Activated T-helper 17 cell treated with anti-CD3 and anti-CD28 coated beads, Interleukin-2, amount 50 U/mL, for 72 hours (primary cell): ENCODE results near the gene RARS2. TPM values are rescaled to one million over a fixed set of nuclear protein-coding genes. Genes with fewer than 3 reads are reported as not detected.

Experiments used
- ATAC-seq: fragments of 150-1000 bp; cut with Tn5 transposase; replicated peaks from 2 replicates; pipeline ENCODE4 v1.10.0; 2021; ENCODE audit warnings: mild to moderate bottlenecking, moderate library complexity
- H3K27ac Mint-ChIP-seq: one replicate; pipeline ENCODE4 v1.8.0; 2022; ENCODE audit warnings: mixed read lengths
- H3K27me3 Mint-ChIP-seq: one replicate; pipeline ENCODE4 v1.8.0; 2022; ENCODE audit warnings: mixed read lengths
- H3K36me3 Mint-ChIP-seq: one replicate; pipeline ENCODE4 v1.8.0; 2022; ENCODE audit warnings: low read depth, mild to moderate bottlenecking, mixed read lengths
- H3K4me1 Mint-ChIP-seq: one replicate; pipeline ENCODE4 v1.8.0; 2022; ENCODE audit warnings: mixed read lengths
- H3K4me3 Mint-ChIP-seq: one replicate; pipeline ENCODE4 v1.8.0; 2022; ENCODE audit warnings: mild to moderate bottlenecking, mixed read lengths
- H3K9me3 Mint-ChIP-seq: one replicate; pipeline ENCODE4 v1.8.0; 2022; ENCODE audit warnings: mixed read lengths
- total RNA-seq, 2 donors: library from RNA; stranded (reverse); gene quantifications; one replicate each; pipeline ENCODE4 v1.2.3, GENCODE V29; 2022

Gene RARS2
- total RNA-seq, 2 donors from 2014 or later = 25.7 to 27.0 TPM

DNA sequence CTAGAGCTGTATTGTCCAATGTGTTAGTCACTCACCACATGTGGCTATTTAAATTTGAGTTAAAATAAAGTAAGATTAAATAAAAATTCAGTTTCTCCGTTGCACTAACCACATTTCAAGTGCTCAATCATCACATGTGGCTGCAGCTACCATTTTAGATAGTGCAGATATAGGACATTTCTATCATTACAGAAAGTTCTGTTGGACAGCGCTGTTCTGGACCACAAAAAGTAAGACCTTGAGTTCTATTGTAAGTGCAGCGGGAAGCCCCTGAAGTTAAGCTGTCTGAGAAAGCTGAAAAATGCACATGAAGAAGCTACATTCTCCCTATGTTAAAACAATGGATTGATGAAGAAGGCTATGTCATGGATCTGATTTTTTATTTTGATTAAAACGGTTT lies 1.2 kb upstream of the RARS2 start:
- H3K4me3 Mint-ChIP-seq = peak overlapping the region; percentile 98
- H3K27ac Mint-ChIP-seq = peak overlapping the region; percentile 97
- peaks cover 25% of the 10 kb centered on the region for H3K4me1 Mint-ChIP-seq

DNA sequence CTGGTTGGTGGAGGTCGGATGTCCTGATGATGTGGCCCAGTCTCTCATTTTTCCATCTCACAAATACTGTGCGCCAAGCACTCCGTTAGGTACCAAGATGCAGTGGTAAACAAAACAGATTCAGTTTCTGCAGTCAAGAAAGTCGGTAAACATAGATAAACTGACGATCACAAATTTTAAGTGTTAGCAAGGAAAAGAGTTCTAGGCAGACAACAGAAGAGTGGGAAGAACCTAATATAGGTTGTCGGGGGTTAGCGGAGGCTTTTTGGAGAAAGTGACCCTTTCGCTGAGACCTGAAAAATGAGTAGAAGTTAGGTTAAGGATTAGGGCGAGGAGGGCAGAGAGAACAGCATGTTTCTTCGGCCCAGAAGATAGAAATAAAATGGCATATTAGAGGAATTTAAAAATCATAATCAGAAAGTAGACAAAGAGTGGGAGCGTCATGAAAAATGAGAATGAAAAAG lies 662 bp upstream of the RARS2 start:
- Mint-ChIP-seq H3K9me3 (no peaks in the 10 kb centered on the region), H3K27ac (peak overlapping the region; percentile 97), H3K27me3 (no peaks in the 10 kb centered on the region), H3K36me3 (peaks cover 53% of the 10 kb centered on the region), H3K4me1 (peaks cover 29% of the 10 kb centered on the region), H3K4me3 (peak overlapping the region; percentile 98)
- no peak for ATAC-seq

More for the DNA sequence above, 1.2 kb upstream of the RARS2 start:
- no peaks in the 10 kb centered on the region for H3K9me3 Mint-ChIP-seq
- ATAC-seq = no peak
- no peaks in the 10 kb centered on the region for H3K27me3 Mint-ChIP-seq
- H3K36me3 Mint-ChIP-seq = peaks cover 58% of the 10 kb centered on the region

DNA sequence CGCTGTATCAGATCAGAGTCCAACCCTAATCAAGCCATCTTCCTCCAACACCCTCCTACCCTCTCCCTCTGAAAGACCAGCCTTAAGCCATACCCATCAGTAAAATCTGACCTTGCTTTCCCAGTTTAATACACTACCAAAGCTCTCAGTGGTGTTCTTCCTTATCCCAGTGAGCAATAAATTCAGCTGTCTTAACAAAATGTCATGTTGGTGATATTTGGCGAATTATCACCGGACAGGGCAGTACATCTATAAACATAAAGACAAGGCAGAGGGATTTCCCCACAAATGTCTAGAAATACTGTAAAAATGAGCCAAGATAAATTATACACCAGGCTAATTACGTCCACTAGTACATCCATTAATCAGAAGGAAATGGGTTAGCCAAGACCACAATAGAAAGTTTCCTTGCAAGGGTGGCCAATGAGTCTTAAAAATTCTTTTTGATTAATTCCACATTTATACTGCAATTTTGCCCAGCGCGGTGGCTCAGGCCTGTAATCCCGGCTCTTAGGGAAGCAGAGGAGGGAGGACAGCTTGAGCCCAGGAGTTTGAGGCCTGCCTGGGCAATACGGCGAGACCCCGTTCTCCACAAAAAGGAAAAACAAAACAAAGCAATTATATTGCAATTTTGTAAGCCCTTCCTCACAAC lies 905 bp downstream of the RARS2 start:
- Mint-ChIP-seq H3K4me1 (peaks cover 33% of the 10 kb centered on the region), H3K27me3 (no peaks in the 10 kb centered on the region), H3K36me3 (peaks cover 51% of the 10 kb centered on the region), H3K4me3 (peak overlapping the region; percentile 98), H3K27ac (peak overlapping the region; percentile 97), H3K9me3 (no peaks in the 10 kb centered on the region)
- ATAC-seq = no peak

DNA sequence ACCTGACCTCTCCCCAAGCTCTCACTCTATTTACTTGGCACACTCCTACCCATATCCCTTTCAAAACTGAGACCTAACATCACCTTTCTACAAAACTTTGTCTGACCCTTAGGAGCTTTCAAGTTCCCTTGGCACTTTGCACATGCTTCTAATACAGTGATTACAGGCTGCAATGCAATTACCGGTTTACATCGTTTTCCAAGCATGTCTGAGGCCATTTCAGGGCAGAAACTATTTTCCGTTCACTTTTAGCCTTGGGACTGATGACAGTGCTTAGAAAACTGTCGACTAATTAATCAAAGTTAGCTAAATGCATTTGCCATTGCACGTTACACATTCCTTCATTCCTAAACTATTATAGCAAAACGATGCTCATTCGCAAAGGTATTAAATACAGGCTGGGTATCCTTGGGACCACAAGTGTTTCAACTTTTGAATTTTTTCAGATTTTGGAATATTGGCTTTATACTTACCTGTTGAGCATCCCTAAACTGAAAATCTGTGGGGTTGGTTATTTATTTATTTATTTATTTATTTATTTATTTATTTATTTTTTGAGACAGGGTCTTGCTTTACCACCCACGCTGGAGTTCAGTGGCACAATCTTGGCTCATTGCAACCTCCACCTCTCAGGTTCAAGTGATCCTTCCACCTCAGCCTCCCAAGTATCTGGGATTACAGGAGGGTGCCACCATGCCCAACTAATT lies 3.3 kb downstream of the RARS2 start:
- Mint-ChIP-seq H3K4me1 (peaks cover 33% of the 10 kb centered on the region), H3K27ac (no peak overlapping the region), H3K27me3 (no peaks in the 10 kb centered on the region), H3K4me3 (no peak overlapping the region), H3K36me3 (peaks cover 61% of the 10 kb centered on the region), H3K9me3 (no peaks in the 10 kb centered on the region)
- ATAC-seq = no peak

DNA sequence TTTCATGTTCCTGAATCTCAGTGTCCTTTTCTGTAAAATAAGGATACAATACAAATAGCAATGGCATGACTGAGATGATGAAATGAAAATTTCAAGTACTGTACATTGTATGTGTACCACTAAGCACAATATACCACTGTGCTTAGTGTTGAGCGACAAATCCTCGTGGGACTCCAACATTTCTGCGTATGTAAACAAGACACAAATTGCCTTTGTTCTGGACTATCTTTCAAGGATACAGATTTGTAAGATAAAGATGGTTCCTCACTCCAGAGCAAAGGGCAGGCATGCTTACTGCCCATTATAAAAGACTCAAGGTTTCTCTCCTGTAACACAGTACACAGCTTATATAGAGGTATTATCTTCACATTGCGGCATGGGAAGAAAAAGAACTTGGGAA lies 6.0 kb downstream of the RARS2 start:
- no peak overlapping the region for H3K4me3 Mint-ChIP-seq
- no peaks in the 10 kb centered on the region for H3K27me3 Mint-ChIP-seq
- H3K27ac Mint-ChIP-seq = no peak overlapping the region
- no peak for ATAC-seq
- peaks cover 77% of the 10 kb centered on the region for H3K36me3 Mint-ChIP-seq
- no peaks in the 10 kb centered on the region for H3K9me3 Mint-ChIP-seq
- H3K4me1 Mint-ChIP-seq = peaks cover 31% of the 10 kb centered on the region

DNA sequence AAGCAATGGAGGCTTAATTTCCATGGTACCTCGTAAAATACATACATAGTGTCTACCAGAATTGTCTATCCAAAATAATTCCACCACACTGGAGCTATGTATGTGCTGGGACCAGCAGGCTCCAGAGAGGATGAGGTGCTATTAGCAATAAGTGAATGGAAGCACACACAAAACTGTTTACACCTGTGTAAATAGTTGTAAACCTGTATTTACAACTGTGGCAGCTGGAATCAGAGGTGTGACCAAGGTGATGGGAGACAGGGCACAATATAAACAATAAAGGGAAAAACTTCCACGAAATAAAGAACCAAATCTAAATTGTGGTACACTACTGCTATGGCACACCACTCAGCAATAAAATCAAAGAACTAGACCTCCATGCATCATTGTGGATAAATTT lies 14.4 kb downstream of the RARS2 start:
- Mint-ChIP-seq H3K4me1 (peaks cover 39% of the 10 kb centered on the region), H3K36me3 (peaks cover 80% of the 10 kb centered on the region), H3K4me3 (peak overlapping the region; percentile 4), H3K27ac (no peak overlapping the region), H3K9me3 (peaks cover 4% of the 10 kb centered on the region), H3K27me3 (no peaks in the 10 kb centered on the region)
- no peak for ATAC-seq

DNA sequence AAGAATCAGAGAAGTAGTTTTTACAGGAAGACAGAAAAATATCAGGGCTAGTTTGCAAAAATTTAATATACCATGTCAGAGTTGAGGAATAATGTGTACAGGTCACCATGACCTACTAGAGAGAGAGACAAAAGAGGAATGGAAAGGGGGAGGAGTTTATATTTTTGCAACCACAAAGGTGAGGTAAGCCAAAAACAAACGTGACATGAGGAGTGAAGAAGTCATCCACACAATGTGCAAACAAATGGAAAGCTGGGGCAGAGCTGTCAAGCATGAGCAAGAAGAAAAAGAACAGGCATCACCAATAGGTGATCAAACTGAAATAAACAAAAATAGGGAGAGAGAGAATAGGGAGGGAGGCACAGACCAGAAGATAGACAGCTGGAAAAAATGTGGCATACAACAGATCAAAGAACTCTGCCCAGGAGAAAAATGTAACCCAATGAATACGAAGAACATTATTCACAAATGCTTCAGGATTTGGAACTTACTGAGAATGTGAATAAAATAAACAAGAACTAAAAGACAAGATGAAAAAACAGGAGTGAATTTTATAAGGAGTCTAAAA lies 15.5 kb downstream of the RARS2 start:
- H3K27me3 Mint-ChIP-seq = no peaks in the 10 kb centered on the region

DNA sequence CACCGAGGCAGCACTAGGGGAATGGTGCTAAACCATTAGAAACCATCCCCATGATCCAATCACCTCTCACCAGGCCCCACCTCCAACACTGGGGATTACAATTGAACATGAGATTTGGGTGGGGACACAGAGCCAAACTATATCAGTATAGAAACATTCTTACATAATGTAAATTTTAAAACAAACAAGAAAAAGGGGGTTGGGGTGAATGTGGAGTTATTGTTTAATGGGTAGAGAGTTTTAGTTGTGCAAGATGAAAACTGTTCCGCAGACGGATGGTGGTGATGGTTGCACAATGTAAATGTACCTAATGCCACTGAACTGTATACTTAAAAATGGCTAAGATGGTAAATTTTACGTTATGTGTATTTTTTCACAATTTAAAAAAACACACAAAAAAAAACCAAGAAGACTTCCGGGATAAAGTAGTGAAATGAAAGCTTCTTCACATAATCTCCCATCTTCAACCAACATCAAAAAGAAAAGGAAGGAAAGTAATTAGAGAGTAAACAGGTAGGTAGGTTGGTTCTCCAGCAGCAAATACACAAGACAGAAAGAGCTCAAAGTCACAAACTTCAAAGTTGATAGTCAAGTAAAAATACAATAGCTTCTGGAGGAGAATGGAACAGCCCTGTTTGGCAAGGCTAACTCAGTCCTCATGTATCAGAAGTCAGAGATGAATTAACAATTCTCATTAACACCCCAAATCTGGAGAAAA lies 16.3 kb downstream of the RARS2 start:
- H3K4me3 Mint-ChIP-seq = peak overlapping the region; percentile 45
- H3K36me3 Mint-ChIP-seq = peaks cover 81% of the 10 kb centered on the region
- peaks cover 35% of the 10 kb centered on the region for H3K4me1 Mint-ChIP-seq
- ATAC-seq = no peak
- H3K9me3 Mint-ChIP-seq = peaks cover 4% of the 10 kb centered on the region
- no peaks in the 10 kb centered on the region for H3K27me3 Mint-ChIP-seq
- H3K27ac Mint-ChIP-seq = peak overlapping the region; percentile 64

More for the DNA sequence above, 15.5 kb downstream of the RARS2 start:
- Mint-ChIP-seq H3K36me3 (peaks cover 78% of the 10 kb centered on the region), H3K4me3 (peak overlapping the region; percentile 45), H3K27ac (peak overlapping the region; percentile 64), H3K4me1 (peaks cover 35% of the 10 kb centered on the region), H3K9me3 (peaks cover 4% of the 10 kb centered on the region)
- peak; percentile 45 for ATAC-seq

DNA sequence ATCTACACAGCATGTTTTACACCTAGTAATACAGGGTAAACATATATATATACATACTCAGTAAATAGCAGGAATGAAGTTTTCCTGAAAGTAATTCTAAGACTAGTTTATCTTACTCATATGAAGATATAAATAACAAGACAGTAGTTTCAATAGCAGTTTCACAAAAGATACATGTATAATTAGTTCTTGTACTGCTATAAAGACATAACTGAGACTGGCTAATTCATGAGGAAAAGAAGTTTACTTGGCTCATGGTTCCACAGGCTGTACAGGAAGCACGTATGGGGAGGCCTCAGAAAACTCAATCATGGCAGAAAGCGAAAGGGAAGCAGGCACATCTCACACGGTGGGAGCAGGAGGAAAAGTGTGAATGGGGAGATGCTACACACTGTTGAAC lies 16.9 kb downstream of the RARS2 start:
- Mint-ChIP-seq H3K27ac (peak overlapping the region; percentile 64), H3K36me3 (peaks cover 81% of the 10 kb centered on the region), H3K9me3 (peaks cover 4% of the 10 kb centered on the region), H3K4me3 (peak overlapping the region; percentile 45), H3K4me1 (peaks cover 35% of the 10 kb centered on the region), H3K27me3 (no peaks in the 10 kb centered on the region)
- ATAC-seq = peak; percentile 56

DNA sequence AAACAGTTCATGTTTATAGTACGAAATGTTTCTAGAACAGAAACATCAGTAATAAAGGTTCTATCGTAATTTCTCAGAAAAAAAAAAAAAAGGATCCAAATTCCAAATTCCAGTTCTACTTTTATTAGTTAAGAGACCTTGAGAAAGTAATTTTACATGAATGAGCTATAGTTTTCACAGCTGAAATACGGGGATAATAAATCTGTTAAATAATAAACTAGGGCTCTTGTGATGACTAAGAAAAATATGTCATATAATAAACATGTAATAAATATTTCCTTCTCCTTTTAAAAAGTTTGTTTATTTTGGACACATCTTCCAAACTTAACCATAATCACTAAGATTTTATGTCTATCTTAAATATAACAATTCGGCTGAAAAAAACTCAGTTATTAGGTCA lies 17.8 kb downstream of the RARS2 start:
- peaks cover 35% of the 10 kb centered on the region for H3K4me1 Mint-ChIP-seq

DNA sequence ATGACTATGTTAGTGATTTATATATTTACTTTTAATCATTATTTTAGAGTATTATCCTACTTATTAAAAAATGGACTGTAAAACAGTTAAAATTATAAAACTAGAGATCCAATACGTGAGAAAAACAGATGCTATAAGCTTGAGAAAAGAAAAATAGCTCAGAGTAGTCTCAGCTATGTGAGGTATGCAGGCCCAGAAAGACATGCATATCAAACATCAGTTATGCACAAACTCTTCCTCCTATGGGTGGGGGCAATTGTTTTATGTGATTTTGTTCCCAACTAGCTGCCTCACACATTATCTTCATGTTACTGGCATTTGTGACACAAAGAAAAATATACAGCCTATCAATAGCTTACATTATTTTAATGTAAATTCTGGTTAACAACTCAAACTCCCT lies 28.8 kb downstream of the RARS2 start:
- Mint-ChIP-seq H3K27me3 (no peaks in the 10 kb centered on the region), H3K4me3 (no peak overlapping the region), H3K36me3 (peaks cover 82% of the 10 kb centered on the region), H3K27ac (no peak overlapping the region), H3K4me1 (peaks cover 4% of the 10 kb centered on the region), H3K9me3 (no peaks in the 10 kb centered on the region)
- no peak for ATAC-seq

More for the DNA sequence above, 17.8 kb downstream of the RARS2 start:
- ATAC-seq = no peak
- Mint-ChIP-seq H3K9me3 (peaks cover 4% of the 10 kb centered on the region), H3K36me3 (peaks cover 74% of the 10 kb centered on the region), H3K4me3 (no peak overlapping the region), H3K27ac (peak overlapping the region; percentile 11), H3K27me3 (no peaks in the 10 kb centered on the region)

DNA sequence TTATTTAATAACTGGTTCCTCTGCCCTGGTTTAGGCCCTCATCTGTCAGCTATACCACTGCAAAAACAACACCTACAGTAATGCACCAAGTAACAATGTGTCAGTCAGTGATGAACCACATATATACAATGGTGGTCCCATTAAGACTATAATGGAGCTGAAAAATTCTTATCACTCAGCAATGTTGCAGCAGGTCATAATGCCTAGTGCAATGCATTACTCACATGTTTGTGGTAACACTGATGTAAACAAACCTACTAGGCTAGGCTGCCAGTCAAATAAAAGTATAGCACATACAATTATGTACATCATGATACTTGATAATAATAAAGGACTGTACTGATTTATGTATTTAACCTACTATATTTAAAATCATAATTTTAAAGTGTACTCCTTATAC lies 31.3 kb downstream of the RARS2 start:
- Mint-ChIP-seq H3K4me3 (no peak overlapping the region), H3K27ac (no peak overlapping the region), H3K9me3 (no peaks in the 10 kb centered on the region), H3K36me3 (peaks cover 82% of the 10 kb centered on the region), H3K4me1 (peaks cover 4% of the 10 kb centered on the region), H3K27me3 (no peaks in the 10 kb centered on the region)
- no peak for ATAC-seq

DNA sequence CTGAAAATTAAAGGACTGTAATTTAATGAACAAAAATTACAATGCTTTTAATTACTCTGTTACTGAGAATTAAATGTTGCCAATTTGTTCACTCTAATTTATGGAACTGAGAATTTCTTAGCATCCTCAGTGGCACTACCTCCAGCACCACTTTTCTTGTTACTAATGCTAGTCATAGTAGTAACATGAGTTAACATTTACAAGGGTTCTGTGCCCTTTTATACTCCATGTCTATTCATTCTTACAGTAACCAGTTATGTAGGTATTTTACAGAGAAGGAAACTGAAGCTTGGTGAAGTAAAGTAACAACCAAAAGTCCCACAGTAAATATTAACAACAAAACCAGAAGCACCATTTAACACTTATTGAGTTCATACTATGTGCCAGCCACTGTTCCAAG lies 34.3 kb downstream of the RARS2 start:
- ATAC-seq = no peak
- H3K27me3 Mint-ChIP-seq = no peaks in the 10 kb centered on the region
- H3K27ac Mint-ChIP-seq = no peak overlapping the region
- H3K36me3 Mint-ChIP-seq = peaks cover 84% of the 10 kb centered on the region
- no peak overlapping the region for H3K4me3 Mint-ChIP-seq
- H3K4me1 Mint-ChIP-seq = peaks cover 9% of the 10 kb centered on the region
- H3K9me3 Mint-ChIP-seq = no peaks in the 10 kb centered on the region

DNA sequence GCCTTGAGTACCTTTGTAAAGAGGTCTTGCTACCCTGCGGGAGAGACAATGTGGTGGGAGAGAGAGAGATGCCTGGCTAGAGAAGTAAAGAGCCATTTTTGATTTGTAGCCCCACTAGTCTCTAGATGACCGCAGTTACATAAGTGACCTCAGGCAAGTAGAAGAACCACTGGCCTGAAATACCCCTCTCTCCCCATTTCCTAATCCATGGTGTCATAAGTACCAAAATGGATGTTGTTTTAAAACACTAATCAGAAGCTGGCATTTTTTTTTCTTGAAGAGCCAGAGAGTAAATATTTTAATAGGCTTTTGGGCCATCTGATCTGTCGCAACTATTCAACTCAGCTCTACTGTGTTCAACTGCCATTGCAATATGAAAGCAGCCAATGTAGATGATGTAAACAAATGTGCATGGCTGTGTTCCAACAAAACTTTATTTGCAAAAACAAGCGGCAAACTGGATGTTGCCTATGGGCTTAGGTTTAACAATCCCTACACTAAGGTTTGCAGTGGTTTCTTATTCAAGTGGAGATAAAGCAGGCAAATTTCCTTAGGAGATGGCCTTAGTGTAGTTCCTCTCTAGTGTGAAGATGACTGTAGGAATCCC lies 36.5 kb downstream of the RARS2 start:
- Mint-ChIP-seq H3K4me3 (no peak overlapping the region), H3K36me3 (peaks cover 94% of the 10 kb centered on the region), H3K9me3 (no peaks in the 10 kb centered on the region)

More for the DNA sequence above, 36.5 kb downstream of the RARS2 start:
- peaks cover 7% of the 10 kb centered on the region for H3K4me1 Mint-ChIP-seq
- no peak for ATAC-seq
- H3K27me3 Mint-ChIP-seq = no peaks in the 10 kb centered on the region
- no peak overlapping the region for H3K27ac Mint-ChIP-seq
